ENCODE results near the gene DCXR.
A peak's percentile ranks its signal among the peaks of the same experiment; 100 is the strongest.

The DCXR gene

GRCh38 chr17:82036634-82037091 lies 834 bp downstream of the DCXR start:
- DNase-seq, result no peak

GRCh38 chr17:82035956-82036633 lies 1.4 kb downstream of the DCXR start:
- no peak for DNase-seq

- DNase-seq, result no peak
Observed at GRCh38 chr17:82035488-82035887, 2.0 kb downstream of the DCXR start.

GRCh38 chr17:82034371-82035011 lies 3.0 kb downstream of the DCXR start:
- DNase-seq, result no peak

- no peak for DNase-seq
Observed at GRCh38 chr17:82033359-82034085, 4.0 kb downstream of the DCXR start.

DNA sequence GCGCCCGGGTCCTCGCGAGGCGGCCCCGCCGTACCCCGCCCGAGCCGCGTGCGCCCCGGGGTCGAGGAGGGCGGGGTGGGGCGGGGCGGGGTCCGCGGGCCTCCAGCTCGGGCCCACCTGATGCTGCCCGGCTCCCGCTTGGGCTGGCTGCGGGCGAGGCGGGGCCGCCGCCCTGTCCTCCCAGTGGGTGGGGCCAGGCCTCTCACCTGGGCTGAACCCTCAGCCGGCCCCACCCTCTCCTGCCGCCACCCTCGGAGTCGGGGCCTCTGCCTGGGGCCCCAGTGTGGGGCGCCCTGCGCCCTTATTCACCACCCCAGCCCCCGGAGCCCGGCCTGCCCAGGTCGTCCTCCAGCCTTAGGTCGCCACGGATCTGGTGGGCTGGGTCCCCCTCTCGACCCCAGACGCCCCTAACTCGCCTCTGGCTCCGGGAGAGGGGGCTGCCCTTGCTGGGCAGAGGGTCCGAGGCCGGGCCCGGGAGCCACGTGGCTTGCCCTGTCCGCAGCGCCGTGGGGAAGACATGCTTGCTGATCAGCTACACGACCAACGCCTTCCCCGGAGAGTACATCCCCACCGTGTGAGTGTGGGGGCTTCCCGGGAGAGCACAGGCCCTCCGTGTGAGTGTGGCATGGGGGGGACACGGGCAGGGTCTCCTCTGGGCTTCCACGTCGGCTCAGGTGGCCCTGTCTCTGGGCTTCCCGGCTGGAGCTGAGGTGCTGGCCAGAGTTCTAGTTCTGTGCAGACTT lies 5.4 kb downstream of the DCXR start:
- DNase-seq, result no peak

- DNase-seq, result no peak
Observed at GRCh38 chr17:82031303-82031884, 6.1 kb downstream of the DCXR start, which contains the start of gene RAC3. Gene RAC3 (plus strand): TSS chr17:82031678. CDS start chr17:82031762, 84 bp downstream.

- DNase-seq, result no peak
Observed at GRCh38 chr17:82030470-82031302, 6.8 kb downstream of the DCXR start.

GRCh38 chr17:82029990-82030469 lies 7.5 kb downstream of the DCXR start:
- DNase-seq, result no peak

GRCh38 chr17:82029391-82029790 lies 8.1 kb downstream of the DCXR start:
- DNase-seq, result no peak

- no peak for DNase-seq
Observed at GRCh38 chr17:82028966-82029365, 8.5 kb downstream of the DCXR start.

- DNase-seq, result no peak
Observed at GRCh38 chr17:82028246-82028645, 9.3 kb downstream of the DCXR start.

GRCh38 chr17:82025401-82026107 lies 11.9 kb downstream of the DCXR start:
- DNase-seq, result no peak

- no peak for DNase-seq
Observed at GRCh38 chr17:82024859-82025258, 12.6 kb downstream of the DCXR start.

DNA sequence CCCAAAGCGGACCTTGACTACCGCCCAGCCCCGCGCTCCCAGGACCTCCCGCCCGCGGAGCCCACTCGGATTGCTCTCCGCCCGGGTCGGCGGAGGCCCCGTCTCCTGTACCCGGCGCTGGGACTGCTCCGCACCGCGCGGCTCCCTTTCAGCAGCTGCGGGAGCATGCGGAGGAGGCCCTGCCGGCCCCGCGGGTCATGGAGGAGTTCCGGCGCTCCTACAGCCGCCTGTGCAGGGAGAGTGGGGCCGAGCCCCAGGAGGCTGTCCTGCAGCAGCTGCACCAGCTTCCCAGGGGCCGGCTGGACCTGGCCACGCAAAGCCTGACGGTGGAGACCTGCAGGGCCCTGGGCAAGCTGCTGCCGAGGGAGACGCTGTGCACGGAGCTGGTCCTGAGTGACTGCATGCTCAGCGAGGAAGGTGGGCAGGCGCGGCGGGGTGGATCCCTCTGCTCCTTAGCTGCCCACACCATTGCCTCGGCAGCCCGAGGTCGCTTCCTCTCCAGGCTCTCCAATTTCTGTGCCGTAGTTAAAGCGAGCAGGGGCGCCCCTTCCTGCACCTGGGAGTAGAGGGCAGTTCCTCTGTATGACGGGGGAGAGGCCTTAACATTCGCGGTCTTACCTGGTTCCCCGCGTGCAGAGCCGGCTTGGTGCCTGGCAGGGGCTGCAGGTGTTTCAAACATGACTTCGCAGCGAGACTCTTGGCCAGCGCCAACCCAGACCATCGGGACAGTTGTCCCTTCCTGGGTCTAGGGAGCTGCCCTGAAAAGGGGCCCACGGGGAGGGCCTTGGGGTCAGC lies 13.9 kb downstream of the DCXR start:
- DNase-seq, result no peak

DNA sequence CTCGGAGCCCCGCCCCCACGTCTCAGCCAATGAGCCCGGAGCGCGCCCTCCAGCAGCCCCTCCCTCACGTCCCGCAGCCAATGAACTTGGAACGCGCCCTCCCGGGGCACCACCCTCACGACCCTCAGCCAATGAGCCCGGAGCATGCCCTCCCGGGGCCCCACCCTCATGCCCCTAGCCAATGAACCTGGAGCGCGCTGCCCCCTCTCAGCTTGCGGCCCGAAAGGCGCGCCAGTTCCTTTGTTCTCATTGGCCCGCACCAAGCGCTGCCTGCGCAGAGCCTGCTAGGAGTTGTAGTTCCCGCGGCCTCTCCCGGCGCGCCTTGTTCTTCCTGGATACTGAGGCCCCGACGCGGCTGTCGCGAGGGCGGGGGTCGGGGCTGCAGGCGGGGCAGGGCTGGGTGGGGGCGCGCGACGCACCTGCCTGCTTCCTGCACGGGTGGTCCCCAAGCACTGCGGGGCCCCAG lies 14.5 kb downstream of the DCXR start, which contains the start of gene LRRC45:
TSS of gene LRRC45 (plus strand) at position 325 of the 466 bp plus-strand sequence. CDS start 339 bp downstream, outside the sequence.
- peak; percentile 95 for DNase-seq

- DNase-seq, result no peak
Observed at GRCh38 chr17:82022310-82022980, 15.1 kb downstream of the DCXR start, which contains the start of gene CENPX. Gene CENPX (minus strand): TSS chr17:82022878. CDS start chr17:82022861, 17 bp downstream.

- DNase-seq, result no peak
Observed at GRCh38 chr17:82021900-82022309, 15.6 kb downstream of the DCXR start.

All from SIG-M5 (cell line).